Fibroblast of upper back skin (primary cell): ENCODE measurements around the gene GASK1A.

ENCODE experiments used
- DNase-seq: peaks from one replicate; pipeline ENCODE4 v3.0.0-alpha.2; 2013

Gene GASK1A

GRCh38 chr3:43015572-43015971 is 36.5 kb downstream of the GASK1A start:
- no peak for DNase-seq

- DNase-seq = no peak
Observed at GRCh38 chr3:43015991-43016865, 37.1 kb downstream of the GASK1A start.

- no peak for DNase-seq
Observed at GRCh38 chr3:43017004-43017403, 37.9 kb downstream of the GASK1A start.

- no peak for DNase-seq
Observed at GRCh38 chr3:43017593-43018195, 38.6 kb downstream of the GASK1A start.

GRCh38 chr3:43018246-43018645 is 39.1 kb downstream of the GASK1A start:
- DNase-seq = no peak

GRCh38 chr3:43019006-43019809 is 40.1 kb downstream of the GASK1A start:
- DNase-seq = no peak

GRCh38 chr3:43019826-43020225 is 40.7 kb downstream of the GASK1A start:
- DNase-seq = no peak

- DNase-seq = no peak
Observed at GRCh38 chr3:43021186-43021585, 42.1 kb downstream of the GASK1A start.

- DNase-seq = no peak
Observed at GRCh38 chr3:43022121-43022520, 43.0 kb downstream of the GASK1A start.

- DNase-seq = no peak
Observed at GRCh38 chr3:43023066-43023465, 44.0 kb downstream of the GASK1A start.

GRCh38 chr3:43023746-43024145 is 44.6 kb downstream of the GASK1A start:
- no peak for DNase-seq

GRCh38 chr3:43024181-43024885 is 45.2 kb downstream of the GASK1A start:
- DNase-seq = no peak

- DNase-seq = no peak
Observed at GRCh38 chr3:43025423-43025822, 46.3 kb downstream of the GASK1A start.

GRCh38 chr3:43028001-43028400 is 48.9 kb downstream of the GASK1A start:
- DNase-seq = no peak

GRCh38 chr3:43028678-43029490 is 49.8 kb downstream of the GASK1A start:
- no peak for DNase-seq

GRCh38 chr3:43030162-43030935 is 51.2 kb downstream of the GASK1A start:
- no peak for DNase-seq

GRCh38 chr3:43031485-43031884 is 52.4 kb downstream of the GASK1A start:
- DNase-seq = no peak

GRCh38 chr3:43031889-43032545 is 52.9 kb downstream of the GASK1A start:
- no peak for DNase-seq

- no peak for DNase-seq
Observed at GRCh38 chr3:43032646-43033628, 53.8 kb downstream of the GASK1A start.
